ENCODE measurements around the gene TCN2.
A peak's percentile ranks its signal among the peaks of the same experiment; 100 is the strongest.

The TCN2 gene

DNA sequence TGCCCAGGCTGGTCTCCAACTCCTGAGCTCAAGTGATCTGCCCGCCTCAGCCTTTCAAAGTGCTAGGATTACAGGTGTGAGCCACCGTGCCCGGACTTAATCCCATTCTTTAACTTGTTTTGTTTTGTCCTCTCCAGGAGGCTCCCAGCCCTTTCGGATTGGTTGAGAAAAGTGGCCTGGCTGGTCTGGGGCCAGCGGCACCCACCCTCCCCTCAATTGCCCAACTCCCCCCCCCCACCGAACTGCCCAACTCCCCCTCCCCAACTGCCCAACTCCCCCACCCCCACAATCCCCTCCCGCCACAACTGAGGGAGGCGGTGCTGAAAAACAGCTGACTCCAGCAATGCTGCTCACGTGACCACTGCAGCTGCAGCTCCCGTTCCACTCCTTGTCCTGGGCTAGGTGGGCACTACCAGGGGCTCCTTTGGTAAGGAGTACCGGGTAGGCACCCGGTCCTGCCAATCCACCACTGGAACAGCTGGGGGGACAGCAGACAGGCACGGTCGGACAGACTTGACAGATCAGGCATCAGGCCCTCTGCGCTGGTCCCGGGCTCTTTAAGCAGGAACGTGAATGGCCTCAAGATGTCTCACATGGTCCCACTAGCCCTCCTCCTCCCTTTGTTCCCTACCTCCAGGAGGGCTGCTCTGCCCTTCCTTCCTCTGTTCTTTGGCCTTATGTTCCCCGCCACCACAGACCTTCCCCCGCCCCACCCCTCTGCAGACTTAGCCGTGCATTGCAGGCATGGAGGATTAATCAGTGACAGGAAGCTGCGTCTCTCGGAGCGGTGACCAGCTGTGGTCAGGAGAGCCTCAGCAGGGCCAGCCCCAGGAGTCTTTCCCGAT is at the start of gene TCN2:
Gene TCN2, plus strand, starts transcription at position 720 of the 845 bp plus-strand sequence. CDS start 158 bp downstream, outside the sequence.
- TF ChIP-seq ARNTL (CRISPR knock-in tag; IDR thresholded peaks at IDR 0.05; ENCODE audit: borderline replicate concordance, low read depth) = no peak
- no peak for TF ChIP-seq RARB (CRISPR knock-in tag; IDR thresholded peaks at IDR 0.05)
- TF ChIP-seq, protein P1, sequence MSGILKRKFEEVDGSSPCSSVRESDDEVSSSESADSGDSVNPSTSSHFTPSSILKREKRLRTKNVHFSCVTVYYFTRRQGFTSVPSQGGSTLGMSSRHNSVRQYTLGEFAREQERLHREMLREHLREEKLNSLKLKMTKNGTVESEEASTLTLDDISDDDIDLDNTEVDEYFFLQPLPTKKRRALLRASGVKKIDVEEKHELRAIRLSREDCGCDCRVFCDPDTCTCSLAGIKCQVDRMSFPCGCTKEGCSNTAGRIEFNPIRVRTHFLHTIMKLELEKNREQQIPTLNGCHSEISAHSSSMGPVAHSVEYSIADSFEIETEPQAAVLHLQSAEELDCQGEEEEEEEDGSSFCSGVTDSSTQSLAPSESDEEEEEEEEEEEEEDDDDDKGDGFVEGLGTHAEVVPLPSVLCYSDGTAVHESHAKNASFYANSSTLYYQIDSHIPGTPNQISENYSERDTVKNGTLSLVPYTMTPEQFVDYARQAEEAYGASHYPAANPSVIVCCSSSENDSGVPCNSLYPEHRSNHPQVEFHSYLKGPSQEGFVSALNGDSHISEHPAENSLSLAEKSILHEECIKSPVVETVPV (CRISPR knock-in tag; IDR thresholded peaks at IDR 0.05) = no peak
- no peak for TF ChIP-seq CSDC2 (CRISPR knock-in tag; IDR thresholded peaks at IDR 0.05)
- TF ChIP-seq POU6F1 (CRISPR knock-in tag; IDR thresholded peaks at IDR 0.05; ENCODE audit: borderline replicate concordance, low read depth) = no peak
- TF ChIP-seq TSHZ2 (CRISPR knock-in tag; IDR thresholded peaks at IDR 0.05) = no peak
- no peak for TF ChIP-seq ZNF565 (CRISPR knock-in tag; conservative IDR thresholded peaks at IDR 0.05; ENCODE audit: low read depth)
- TF ChIP-seq ESRRG (CRISPR knock-in tag; IDR thresholded peaks at IDR 0.05) = no peak
- TF ChIP-seq TCF4 (CRISPR knock-in tag; IDR thresholded peaks at IDR 0.05; ENCODE audit: borderline replicate concordance) = no peak
- TF ChIP-seq, protein P2, sequence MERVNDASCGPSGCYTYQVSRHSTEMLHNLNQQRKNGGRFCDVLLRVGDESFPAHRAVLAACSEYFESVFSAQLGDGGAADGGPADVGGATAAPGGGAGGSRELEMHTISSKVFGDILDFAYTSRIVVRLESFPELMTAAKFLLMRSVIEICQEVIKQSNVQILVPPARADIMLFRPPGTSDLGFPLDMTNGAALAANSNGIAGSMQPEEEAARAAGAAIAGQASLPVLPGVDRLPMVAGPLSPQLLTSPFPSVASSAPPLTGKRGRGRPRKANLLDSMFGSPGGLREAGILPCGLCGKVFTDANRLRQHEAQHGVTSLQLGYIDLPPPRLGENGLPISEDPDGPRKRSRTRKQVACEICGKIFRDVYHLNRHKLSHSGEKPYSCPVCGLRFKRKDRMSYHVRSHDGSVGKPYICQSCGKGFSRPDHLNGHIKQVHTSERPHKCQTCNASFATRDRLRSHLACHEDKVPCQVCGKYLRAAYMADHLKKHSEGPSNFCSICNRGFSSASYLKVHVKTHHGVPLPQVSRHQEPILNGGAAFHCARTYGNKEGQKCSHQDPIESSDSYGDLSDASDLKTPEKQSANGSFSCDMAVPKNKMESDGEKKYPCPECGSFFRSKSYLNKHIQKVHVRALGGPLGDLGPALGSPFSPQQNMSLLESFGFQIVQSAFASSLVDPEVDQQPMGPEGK (CRISPR knock-in tag; IDR thresholded peaks at IDR 0.05; ENCODE audit: borderline replicate concordance) = no peak
- no peak for TF ChIP-seq ZFP30 (CRISPR knock-in tag; IDR thresholded peaks at IDR 0.05)
- TF ChIP-seq OSR1 (CRISPR knock-in tag; IDR thresholded peaks at IDR 0.05) = no peak
- TF ChIP-seq PPARA (CRISPR knock-in tag; IDR thresholded peaks at IDR 0.05; ENCODE audit: borderline replicate concordance) = no peak
- TF ChIP-seq TOX (CRISPR knock-in tag; IDR thresholded peaks at IDR 0.05; ENCODE audit: borderline replicate concordance) = no peak
- TF ChIP-seq ZFP3 (CRISPR knock-in tag; IDR thresholded peaks at IDR 0.05) = no peak
- no peak for TF ChIP-seq ISL1 (CRISPR knock-in tag; IDR thresholded peaks at IDR 0.05)
- TF ChIP-seq BACH2 (CRISPR knock-in tag; IDR thresholded peaks at IDR 0.05; ENCODE audit: borderline replicate concordance) = no peak
- TF ChIP-seq CREB5 (CRISPR knock-in tag; IDR thresholded peaks at IDR 0.05; ENCODE audit: low read depth) = no peak
- TF ChIP-seq ZNF8 (CRISPR knock-in tag; IDR thresholded peaks at IDR 0.05) = no peak
- peak; percentile 82 for ATAC-seq

DNA sequence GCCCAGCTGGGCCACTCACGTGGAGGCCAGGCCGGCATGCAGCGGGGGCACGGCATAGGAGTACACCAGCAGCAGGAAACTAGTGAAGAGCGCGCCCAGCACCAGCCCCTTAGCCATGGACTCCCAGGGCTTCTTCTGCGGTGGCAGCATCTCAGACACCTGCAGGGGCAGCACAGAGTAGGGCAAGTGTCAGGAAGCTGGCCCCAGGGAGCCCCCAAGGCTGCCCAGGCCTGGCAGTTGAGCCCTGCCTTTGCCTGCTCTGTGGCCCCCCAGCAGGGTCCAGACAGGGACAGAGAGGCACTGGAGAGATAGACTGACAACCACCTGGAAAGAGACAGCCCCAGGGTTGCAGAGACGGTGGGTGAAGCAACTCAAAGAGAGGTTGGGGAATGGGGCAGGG is 49.7 kb upstream of the TCN2 start:
- TF ChIP-seq ZFP3 (CRISPR knock-in tag; IDR thresholded peaks at IDR 0.05) = no peak
- no peak for TF ChIP-seq TOX (CRISPR knock-in tag; IDR thresholded peaks at IDR 0.05; ENCODE audit: borderline replicate concordance)
- TF ChIP-seq TSHZ2 (CRISPR knock-in tag; IDR thresholded peaks at IDR 0.05) = no peak
- no peak for TF ChIP-seq ARNTL (CRISPR knock-in tag; IDR thresholded peaks at IDR 0.05; ENCODE audit: borderline replicate concordance, low read depth)
- no peak for TF ChIP-seq OSR1 (CRISPR knock-in tag; IDR thresholded peaks at IDR 0.05)
- no peak for TF ChIP-seq BACH2 (CRISPR knock-in tag; IDR thresholded peaks at IDR 0.05; ENCODE audit: borderline replicate concordance)
- TF ChIP-seq ZNF70 (CRISPR knock-in tag; IDR thresholded peaks at IDR 0.05) = no peak
- TF ChIP-seq PPARA (CRISPR knock-in tag; IDR thresholded peaks at IDR 0.05; ENCODE audit: borderline replicate concordance) = no peak
- no peak for TF ChIP-seq ZC3H10 (CRISPR knock-in tag; IDR thresholded peaks at IDR 0.05)
- no peak for TF ChIP-seq ZNF8 (CRISPR knock-in tag; IDR thresholded peaks at IDR 0.05)
- TF ChIP-seq RARB (CRISPR knock-in tag; IDR thresholded peaks at IDR 0.05) = no peak
- TF ChIP-seq CSDC2 (CRISPR knock-in tag; IDR thresholded peaks at IDR 0.05) = no peak
- no peak for TF ChIP-seq ZNF565 (CRISPR knock-in tag; conservative IDR thresholded peaks at IDR 0.05; ENCODE audit: low read depth)
- TF ChIP-seq ZFP30 (CRISPR knock-in tag; IDR thresholded peaks at IDR 0.05) = no peak
- TF ChIP-seq, protein P1 (CRISPR knock-in tag; IDR thresholded peaks at IDR 0.05) = no peak
- ATAC-seq = no peak
